ENCODE measurements around the gene PRSS16.

PRSS16 gene

GRCh38 chr6:27290065-27290849 is 42.8 kb downstream of the PRSS16 start:
- H3K4me2 ChIP-seq (ENCODE audit: insufficient read depth, low read length, poor library complexity, severe bottlenecking): peak overlapping the region; percentile 60
- 100% methylated on average over 2 to 3 of the region's 25 CpGs for WGBS, 2 donors (ENCODE audit: extremely low coverage in 2 of 2, insufficient read length in 2 of 2, insufficient replicate concordance in 1 of 2)
- no peak overlapping the region for H3K9ac ChIP-seq (ENCODE audit: low read depth, low read length, poor library complexity)
- no peak overlapping the region for H2BK5ac ChIP-seq (ENCODE audit: low read length)
- H4K91ac ChIP-seq (ENCODE audit: low read depth, low read length, poor library complexity): no peak overlapping the region
- no peak overlapping the region for H2AK5ac ChIP-seq (ENCODE audit: low read depth, low read length)
- peaks cover 7 to 84% (median 61%) of the 10 kb centered on the region in 3 experiments for H3K27me3 ChIP-seq (ENCODE audit: control insufficient read depth in 3 of 3, insufficient read depth in 3 of 3, low read depth in 1 of 3, low read length in 3 of 3)
- no peaks in the 10 kb centered on the region for H3K79me1 ChIP-seq (ENCODE audit: low read depth, low read length)
- H3K18ac ChIP-seq (ENCODE audit: low read length): no peak overlapping the region
- no peak overlapping the region for H3K14ac ChIP-seq (ENCODE audit: low read length)
- H3K9me3 ChIP-seq (replicated peaks in 1 of 2; ENCODE audit: control insufficient read depth in 2 of 2, insufficient read depth in 1 of 2, low read depth in 1 of 2, low read length in 2 of 2): peaks cover 2 to 18% of the 10 kb centered on the region in 2 donors
- H4K8ac ChIP-seq (ENCODE audit: low read depth, low read length): no peak overlapping the region
- no peak for DNase-seq (ENCODE audit: low spot score)
- peaks cover 0 to 7% of the 10 kb centered on the region in 2 donors for H3K4me1 ChIP-seq (ENCODE audit: control insufficient read depth in 2 of 2, insufficient read depth in 1 of 2, low read depth in 1 of 2, low read length in 2 of 2)
- no peak overlapping the region for H3K4ac ChIP-seq (ENCODE audit: low read length)
- no peaks in the 10 kb centered on the region for H3K36me3 ChIP-seq (replicated peaks in 1 of 2; ENCODE audit: control insufficient read depth in 2 of 2, insufficient read depth in 2 of 2, low read length in 2 of 2)
- peak overlapping the region in 1 of 2 donors; percentile 61 for H3K4me3 ChIP-seq (ENCODE audit: low read length in 2 of 2)
- H2AFZ ChIP-seq (ENCODE audit: low read length): no peak overlapping the region
- no peak overlapping the region for H3K23ac ChIP-seq (ENCODE audit: low read depth, low read length, poor library complexity)
- H3K27ac ChIP-seq (replicated peaks; ENCODE audit: low read length): no peak overlapping the region
- H2BK120ac ChIP-seq (ENCODE audit: low read depth, low read length): no peak overlapping the region
- H2BK12ac ChIP-seq (ENCODE audit: low read length): no peak overlapping the region
- H2BK15ac ChIP-seq (ENCODE audit: low read length): no peak overlapping the region

DNA sequence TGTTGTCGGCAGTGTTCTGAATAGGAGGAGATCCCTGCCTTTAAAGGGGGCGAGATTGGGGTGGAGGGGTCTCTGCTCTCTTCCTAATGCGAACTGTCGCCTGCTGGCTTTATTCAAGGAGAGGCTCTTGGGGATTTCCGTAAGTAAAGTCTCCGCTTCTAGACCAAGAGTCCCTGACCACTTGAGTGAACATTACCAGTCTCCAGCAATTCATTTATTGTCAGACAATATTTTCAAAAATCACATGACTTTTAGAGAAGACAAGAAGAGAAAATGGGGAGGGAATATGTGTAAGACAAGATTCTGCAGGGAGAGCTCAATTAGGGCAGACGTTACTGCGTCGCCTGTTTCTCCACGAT is 43.3 kb downstream of the PRSS16 start:
- peak overlapping the region in 1 of 2 donors; percentile 61 for H3K4me3 ChIP-seq (ENCODE audit: low read length in 2 of 2)
- DNase-seq (ENCODE audit: low spot score): no peak
- no peak overlapping the region for H2AFZ ChIP-seq (ENCODE audit: low read length)
- H2BK5ac ChIP-seq (ENCODE audit: low read length): no peak overlapping the region
- H4K91ac ChIP-seq (ENCODE audit: low read depth, low read length, poor library complexity): no peak overlapping the region
- H3K18ac ChIP-seq (ENCODE audit: low read length): no peak overlapping the region
- no peak overlapping the region for H3K4ac ChIP-seq (ENCODE audit: low read length)
- no peak overlapping the region for H2BK15ac ChIP-seq (ENCODE audit: low read length)
- no peak overlapping the region for H3K14ac ChIP-seq (ENCODE audit: low read length)
- H2BK12ac ChIP-seq (ENCODE audit: low read length): no peak overlapping the region
- H3K36me3 ChIP-seq (replicated peaks in 1 of 2; ENCODE audit: control insufficient read depth in 2 of 2, insufficient read depth in 2 of 2, low read length in 2 of 2): no peaks in the 10 kb centered on the region
- no peak overlapping the region for H3K27ac ChIP-seq (replicated peaks; ENCODE audit: low read length)
- peak overlapping the region; percentile 60 for H3K4me2 ChIP-seq (ENCODE audit: insufficient read depth, low read length, poor library complexity, severe bottlenecking)
- H2BK120ac ChIP-seq (ENCODE audit: low read depth, low read length): no peak overlapping the region
- no peak overlapping the region for H4K8ac ChIP-seq (ENCODE audit: low read depth, low read length)
- no peak overlapping the region for H3K9ac ChIP-seq (ENCODE audit: low read depth, low read length, poor library complexity)
- no CpG with 5 or more reads among the region's 10 CpGs for WGBS, 2 donors (ENCODE audit: extremely low coverage in 2 of 2, insufficient read length in 2 of 2, insufficient replicate concordance in 1 of 2)
- H3K27me3 ChIP-seq (ENCODE audit: control insufficient read depth in 3 of 3, insufficient read depth in 3 of 3, low read depth in 1 of 3, low read length in 3 of 3): peaks cover 7 to 88% (median 61%) of the 10 kb centered on the region in 3 experiments
- no peak overlapping the region for H2AK5ac ChIP-seq (ENCODE audit: low read depth, low read length)
- H3K4me1 ChIP-seq (ENCODE audit: control insufficient read depth in 2 of 2, insufficient read depth in 1 of 2, low read depth in 1 of 2, low read length in 2 of 2): peaks cover 2 to 7% of the 10 kb centered on the region in 2 donors
- H3K79me1 ChIP-seq (ENCODE audit: low read depth, low read length): no peaks in the 10 kb centered on the region
- no peak overlapping the region for H3K23ac ChIP-seq (ENCODE audit: low read depth, low read length, poor library complexity)
- H3K9me3 ChIP-seq (replicated peaks in 1 of 2; ENCODE audit: control insufficient read depth in 2 of 2, insufficient read depth in 1 of 2, low read depth in 1 of 2, low read length in 2 of 2): peaks cover 2 to 18% of the 10 kb centered on the region in 2 donors

- H3K27me3 ChIP-seq (ENCODE audit: control insufficient read depth in 3 of 3, insufficient read depth in 3 of 3, low read depth in 1 of 3, low read length in 3 of 3): peaks cover 7 to 89% (median 40%) of the 10 kb centered on the region in 3 experiments
Observed at GRCh38 chr6:27293436-27294098, 46.1 kb downstream of the PRSS16 start.

GRCh38 chr6:27294409-27294808 is 46.9 kb downstream of the PRSS16 start:
- H2AK5ac ChIP-seq (ENCODE audit: low read depth, low read length): no peak overlapping the region
- no peak overlapping the region for H4K8ac ChIP-seq (ENCODE audit: low read depth, low read length)
- peaks cover 7 to 80% (median 33%) of the 10 kb centered on the region in 3 experiments for H3K27me3 ChIP-seq (ENCODE audit: control insufficient read depth in 3 of 3, insufficient read depth in 3 of 3, low read depth in 1 of 3, low read length in 3 of 3)
- DNase-seq (ENCODE audit: low spot score): no peak
- no peak overlapping the region for H3K14ac ChIP-seq (ENCODE audit: low read length)
- H3K4me3 ChIP-seq (ENCODE audit: low read length in 2 of 2): no peak overlapping the region
- no peaks in the 10 kb centered on the region for H3K79me1 ChIP-seq (ENCODE audit: low read depth, low read length)
- no peak overlapping the region for H2BK5ac ChIP-seq (ENCODE audit: low read length)
- H3K4me2 ChIP-seq (ENCODE audit: insufficient read depth, low read length, poor library complexity, severe bottlenecking): no peak overlapping the region
- no peak overlapping the region for H4K91ac ChIP-seq (ENCODE audit: low read depth, low read length, poor library complexity)
- H3K36me3 ChIP-seq (replicated peaks in 1 of 2; ENCODE audit: control insufficient read depth in 2 of 2, insufficient read depth in 2 of 2, low read length in 2 of 2): no peaks in the 10 kb centered on the region
- H3K9me3 ChIP-seq (replicated peaks in 1 of 2; ENCODE audit: control insufficient read depth in 2 of 2, insufficient read depth in 1 of 2, low read depth in 1 of 2, low read length in 2 of 2): peaks cover 0 to 18% of the 10 kb centered on the region in 2 donors
- H2BK12ac ChIP-seq (ENCODE audit: low read length): no peak overlapping the region
- no peak overlapping the region for H2BK120ac ChIP-seq (ENCODE audit: low read depth, low read length)
- no peak overlapping the region for H3K4ac ChIP-seq (ENCODE audit: low read length)
- no peak overlapping the region for H3K18ac ChIP-seq (ENCODE audit: low read length)
- H3K27ac ChIP-seq (replicated peaks; ENCODE audit: low read length): no peak overlapping the region
- H3K4me1 ChIP-seq (ENCODE audit: control insufficient read depth in 2 of 2, insufficient read depth in 1 of 2, low read depth in 1 of 2, low read length in 2 of 2): peaks cover 3 to 4% of the 10 kb centered on the region in 2 donors
- H3K23ac ChIP-seq (ENCODE audit: low read depth, low read length, poor library complexity): no peak overlapping the region
- H2BK15ac ChIP-seq (ENCODE audit: low read length): no peak overlapping the region
- H3K9ac ChIP-seq (ENCODE audit: low read depth, low read length, poor library complexity): no peak overlapping the region
- no peak overlapping the region for H2AFZ ChIP-seq (ENCODE audit: low read length)
- no CpG with 5 or more reads among the region's 5 CpGs for WGBS, 2 donors (ENCODE audit: extremely low coverage in 2 of 2, insufficient read length in 2 of 2, insufficient replicate concordance in 1 of 2)

More at GRCh38 chr6:27293436-27294098, 46.1 kb downstream of the PRSS16 start:
- no peak overlapping the region for H4K8ac ChIP-seq (ENCODE audit: low read depth, low read length)
- H3K27ac ChIP-seq (replicated peaks; ENCODE audit: low read length): no peak overlapping the region
- H2AFZ ChIP-seq (ENCODE audit: low read length): no peak overlapping the region
- no CpG with 5 or more reads among the region's 28 CpGs for WGBS, 2 donors (ENCODE audit: extremely low coverage in 2 of 2, insufficient read length in 2 of 2, insufficient replicate concordance in 1 of 2)
- H3K9ac ChIP-seq (ENCODE audit: low read depth, low read length, poor library complexity): no peak overlapping the region
- H3K23ac ChIP-seq (ENCODE audit: low read depth, low read length, poor library complexity): no peak overlapping the region
- H2BK5ac ChIP-seq (ENCODE audit: low read length): no peak overlapping the region
- DNase-seq (ENCODE audit: low spot score): no peak
- H4K91ac ChIP-seq (ENCODE audit: low read depth, low read length, poor library complexity): no peak overlapping the region
- no peak overlapping the region for H3K4me2 ChIP-seq (ENCODE audit: insufficient read depth, low read length, poor library complexity, severe bottlenecking)
- no peaks in the 10 kb centered on the region for H3K79me1 ChIP-seq (ENCODE audit: low read depth, low read length)
- H2BK12ac ChIP-seq (ENCODE audit: low read length): no peak overlapping the region
- H3K36me3 ChIP-seq (replicated peaks in 1 of 2; ENCODE audit: control insufficient read depth in 2 of 2, insufficient read depth in 2 of 2, low read length in 2 of 2): no peaks in the 10 kb centered on the region
- H3K9me3 ChIP-seq (replicated peaks in 1 of 2; ENCODE audit: control insufficient read depth in 2 of 2, insufficient read depth in 1 of 2, low read depth in 1 of 2, low read length in 2 of 2): peaks cover 0 to 18% of the 10 kb centered on the region in 2 donors
- H3K4ac ChIP-seq (ENCODE audit: low read length): no peak overlapping the region
- no peak overlapping the region for H2AK5ac ChIP-seq (ENCODE audit: low read depth, low read length)
- no peak overlapping the region for H3K18ac ChIP-seq (ENCODE audit: low read length)
- H3K4me1 ChIP-seq (ENCODE audit: control insufficient read depth in 2 of 2, insufficient read depth in 1 of 2, low read depth in 1 of 2, low read length in 2 of 2): peaks cover 4 to 5% of the 10 kb centered on the region in 2 donors
- no peak overlapping the region for H3K4me3 ChIP-seq (ENCODE audit: low read length in 2 of 2)
- H2BK120ac ChIP-seq (ENCODE audit: low read depth, low read length): no peak overlapping the region
- H3K14ac ChIP-seq (ENCODE audit: low read length): no peak overlapping the region
- no peak overlapping the region for H2BK15ac ChIP-seq (ENCODE audit: low read length)

All from neuronal stem cell (in vitro differentiated cells).